SIG-M5 treated with dmso at 0.1 percent for 504 hours (cell line): ENCODE data around the gene EPB41L4B.

ENCODE experiments used
- DNase-seq: peaks from one replicate; lab custom pipeline; 2025; ENCODE audit not compliant: unreplicated experiment; lab: John Stamatoyannopoulos, UW

EPB41L4B gene

DNA sequence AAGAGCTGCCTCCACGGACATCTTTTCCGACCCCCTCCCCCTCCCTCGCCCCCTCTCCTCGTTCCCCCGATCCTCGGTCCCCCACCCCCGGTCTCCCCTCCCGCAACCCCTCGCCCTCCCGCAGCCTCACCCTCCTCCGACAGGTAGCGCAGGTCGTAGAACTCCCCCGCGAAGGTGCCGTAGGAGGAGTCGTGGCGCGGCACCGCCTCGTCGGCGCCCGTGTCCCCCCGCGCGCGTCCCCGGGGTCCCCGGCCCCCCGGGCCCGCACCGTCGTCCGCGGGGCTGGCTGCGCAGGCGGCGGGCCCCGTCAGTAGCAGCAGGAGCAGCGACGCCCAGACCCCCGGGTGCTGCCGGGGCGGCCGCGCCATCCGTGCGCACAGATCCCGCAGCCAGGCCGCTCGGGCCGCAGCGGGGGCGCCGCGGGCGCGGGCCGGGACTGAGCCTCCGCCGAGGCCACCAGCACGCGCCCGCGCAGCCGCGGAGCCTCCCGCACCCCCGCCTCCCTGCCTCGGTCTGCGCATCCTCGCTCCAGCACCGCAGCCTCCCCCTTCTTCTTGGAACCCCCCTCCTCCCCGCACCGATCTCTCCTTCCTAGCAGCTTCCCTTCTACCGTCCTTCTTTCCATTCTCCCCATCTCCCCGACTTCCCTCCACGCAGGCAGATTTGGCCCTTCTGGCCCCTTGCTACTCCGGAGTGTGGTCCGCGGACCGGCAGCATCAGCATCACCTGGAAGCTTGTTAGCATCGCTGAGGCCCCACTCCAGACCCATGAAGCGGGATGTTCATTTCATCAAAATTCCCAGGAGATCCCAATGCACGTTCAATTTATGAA, 153.9 kb downstream of the EPB41L4B start, which contains the start of gene FRRS1L:
FRRS1L (minus strand) TSS at position 479 of the 831 bp plus-strand sequence; CDS start at position 368, 111 bp downstream.
- no peak for DNase-seq

GRCh38 chr9:109166171-109166770, 154.6 kb downstream of the EPB41L4B start:
- no peak for DNase-seq

GRCh38 chr9:109164042-109164441, 156.8 kb downstream of the EPB41L4B start:
- peak; percentile 82 for DNase-seq

GRCh38 chr9:109163194-109163593, 157.7 kb downstream of the EPB41L4B start:
- DNase-seq = no peak

- DNase-seq = no peak
Observed at GRCh38 chr9:109162677-109163076, 158.2 kb downstream of the EPB41L4B start.

- DNase-seq = no peak
Observed at GRCh38 chr9:109161471-109161870, 159.4 kb downstream of the EPB41L4B start.

GRCh38 chr9:109159583-109159982, 161.3 kb downstream of the EPB41L4B start:
- DNase-seq = no peak

DNA sequence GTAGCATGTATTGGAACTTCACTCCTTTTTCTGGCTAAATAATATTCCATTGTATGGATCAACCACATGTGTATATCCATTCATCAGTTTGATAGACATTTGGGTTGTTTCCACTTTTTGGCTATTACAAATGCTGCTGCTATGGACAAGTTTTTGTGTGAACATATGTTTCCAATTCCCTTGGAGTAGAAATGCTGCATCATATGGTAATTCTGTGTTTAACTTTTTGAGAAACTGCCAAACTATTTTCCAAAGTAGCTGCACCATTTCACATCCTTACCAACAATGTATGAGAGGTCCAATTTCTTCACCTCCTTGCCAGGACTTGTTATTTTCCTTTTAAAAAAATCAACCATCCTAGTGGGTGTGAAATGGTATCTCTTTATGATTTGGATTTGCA, 162.2 kb downstream of the EPB41L4B start:
- no peak for DNase-seq

DNA sequence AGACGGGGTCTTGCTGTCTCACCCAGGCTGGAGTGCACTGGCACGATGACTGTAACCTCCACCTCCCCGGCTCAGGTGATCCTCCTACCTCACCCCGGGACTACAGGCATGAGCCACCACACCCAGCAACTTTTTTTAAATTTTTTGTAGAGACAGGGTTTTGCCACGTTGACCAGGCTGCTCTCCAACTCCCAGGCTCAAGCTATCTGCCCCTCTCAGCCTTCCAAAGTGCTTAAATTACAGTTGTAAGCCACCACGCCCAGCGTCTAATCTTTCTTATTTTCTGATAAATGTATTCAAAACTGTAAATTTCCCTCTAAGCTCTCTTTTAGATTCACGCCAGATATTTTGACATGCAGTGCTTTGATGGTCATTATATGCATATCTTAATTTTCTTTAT, 164.2 kb downstream of the EPB41L4B start:
- no peak for DNase-seq

- no peak for DNase-seq
Observed at GRCh38 chr9:109150925-109151545, 169.8 kb downstream of the EPB41L4B start.

DNA sequence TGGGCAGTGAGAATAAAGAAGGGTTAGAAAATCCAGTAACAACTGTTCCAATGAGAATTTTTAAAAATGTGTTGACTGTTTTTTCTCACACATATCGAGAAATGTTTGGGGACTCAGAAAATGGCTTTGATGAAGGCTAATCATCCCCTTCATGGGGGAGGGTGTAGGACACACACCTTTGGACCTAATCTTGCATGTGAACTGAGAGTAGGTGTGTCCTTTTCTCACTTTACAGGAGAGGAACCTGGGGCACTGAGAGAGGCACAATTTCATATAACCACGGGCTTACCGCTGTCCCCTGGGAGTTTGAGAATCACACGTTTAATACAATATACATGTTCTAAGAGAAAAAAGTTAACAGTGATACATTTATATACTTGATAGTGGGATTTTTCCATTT, 171.1 kb downstream of the EPB41L4B start:
- no peak for DNase-seq

DNA sequence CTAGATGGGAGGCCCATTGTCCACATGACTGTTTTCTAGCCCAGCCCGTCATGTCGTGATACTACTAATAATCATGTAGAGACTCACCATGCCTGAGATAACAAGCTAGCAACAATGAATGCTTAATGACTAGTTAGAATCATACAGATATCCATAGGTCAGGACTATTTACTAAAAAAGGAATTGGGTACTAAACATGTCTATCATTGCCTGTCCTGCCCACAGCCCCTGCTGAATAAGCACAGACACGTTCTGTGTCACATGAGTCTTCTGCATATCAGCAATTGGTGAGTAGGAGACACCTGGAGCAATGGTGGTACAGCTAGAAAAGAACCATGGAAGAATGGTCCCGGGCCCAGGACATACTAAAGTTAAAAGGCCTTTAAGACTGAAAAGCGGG, 171.8 kb downstream of the EPB41L4B start:
- DNase-seq = no peak

DNA sequence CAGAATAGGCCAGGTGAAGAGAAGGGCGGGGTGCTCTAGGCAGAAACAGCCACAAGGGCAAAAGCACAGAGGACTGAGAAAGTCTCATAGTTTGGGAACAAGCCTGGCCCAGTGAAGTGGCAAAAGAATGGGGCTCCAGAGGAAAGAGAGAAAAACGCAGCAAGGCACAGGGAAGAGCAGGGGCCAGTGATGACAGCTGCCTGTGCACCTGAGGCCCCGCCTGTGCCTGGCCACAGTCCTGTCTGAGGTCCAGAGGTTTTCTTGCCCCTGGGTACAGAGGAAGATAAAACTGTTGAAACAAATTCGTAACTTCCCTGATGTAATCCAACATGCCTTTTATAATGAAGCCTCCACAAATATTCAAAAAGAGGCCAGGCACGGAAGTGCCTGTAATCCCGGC, 175.8 kb downstream of the EPB41L4B start:
- DNase-seq = no peak

GRCh38 chr9:109143881-109144562, 176.8 kb downstream of the EPB41L4B start:
- peak; percentile 49 for DNase-seq

DNA sequence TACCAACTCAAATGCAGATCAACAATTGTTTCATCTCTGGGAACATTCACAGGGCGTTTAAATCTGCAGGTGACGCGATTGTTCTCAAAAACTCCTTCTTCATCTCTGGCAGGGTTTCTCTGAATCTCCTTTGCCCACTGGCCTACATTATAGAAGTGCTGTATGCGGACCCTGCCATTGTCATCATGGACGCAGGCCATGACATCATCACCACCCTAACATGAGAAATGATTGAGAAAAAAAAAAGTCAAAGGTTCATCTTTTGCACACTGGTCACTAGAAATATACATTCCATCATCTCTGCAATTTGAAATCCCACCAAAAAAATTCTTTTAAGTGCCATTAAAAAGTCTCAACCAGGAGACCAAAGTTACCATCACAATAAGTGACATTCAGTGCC, 179.5 kb downstream of the EPB41L4B start:
- no peak for DNase-seq

- no peak for DNase-seq
Observed at GRCh38 chr9:109139851-109140250, 181.0 kb downstream of the EPB41L4B start.

GRCh38 chr9:109138421-109138820, 182.4 kb downstream of the EPB41L4B start:
- DNase-seq = no peak

- DNase-seq = no peak
Observed at GRCh38 chr9:109134167-109134578, 186.7 kb downstream of the EPB41L4B start.

DNA sequence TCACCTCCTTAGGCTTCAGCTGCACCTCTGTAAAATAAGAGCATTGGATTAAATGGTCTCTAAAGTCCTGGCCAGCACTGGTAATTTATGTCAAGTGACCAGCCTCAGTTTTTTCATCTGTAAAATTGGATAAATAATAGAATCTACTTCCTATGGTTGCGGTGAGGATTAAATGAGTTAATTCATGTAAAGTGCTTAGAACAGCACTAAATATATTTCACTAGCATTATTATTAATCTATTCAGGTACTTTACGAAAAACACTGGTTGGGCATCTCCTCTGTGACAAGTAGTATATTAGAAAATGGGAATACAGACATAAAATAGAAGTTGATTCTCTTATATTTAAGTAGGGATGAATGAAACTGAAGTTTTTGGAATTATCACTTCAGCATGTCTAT, 187.3 kb downstream of the EPB41L4B start:
- no peak for DNase-seq

DNA sequence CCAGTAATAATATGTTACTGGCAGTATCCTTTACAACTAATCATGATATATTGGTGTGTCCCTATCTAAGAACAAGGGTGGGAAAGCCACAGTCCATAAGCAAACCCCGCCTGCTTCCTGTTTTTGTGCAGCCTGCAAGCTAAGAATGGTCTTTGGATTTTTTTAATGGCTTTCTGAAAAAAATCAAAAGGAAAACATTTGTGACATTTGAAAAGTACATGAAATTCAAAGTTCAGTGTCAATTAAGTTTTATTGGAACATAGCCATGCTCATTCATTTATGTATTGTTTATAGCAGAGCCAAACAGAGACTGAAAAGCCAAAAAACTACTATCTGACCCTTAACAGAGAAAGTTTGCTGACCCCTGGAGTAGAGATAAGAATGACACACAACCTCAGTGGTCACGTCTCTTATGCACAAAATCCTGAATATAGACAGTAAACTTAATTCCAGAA, 188.3 kb downstream of the EPB41L4B start:
- DNase-seq = no peak

DNA sequence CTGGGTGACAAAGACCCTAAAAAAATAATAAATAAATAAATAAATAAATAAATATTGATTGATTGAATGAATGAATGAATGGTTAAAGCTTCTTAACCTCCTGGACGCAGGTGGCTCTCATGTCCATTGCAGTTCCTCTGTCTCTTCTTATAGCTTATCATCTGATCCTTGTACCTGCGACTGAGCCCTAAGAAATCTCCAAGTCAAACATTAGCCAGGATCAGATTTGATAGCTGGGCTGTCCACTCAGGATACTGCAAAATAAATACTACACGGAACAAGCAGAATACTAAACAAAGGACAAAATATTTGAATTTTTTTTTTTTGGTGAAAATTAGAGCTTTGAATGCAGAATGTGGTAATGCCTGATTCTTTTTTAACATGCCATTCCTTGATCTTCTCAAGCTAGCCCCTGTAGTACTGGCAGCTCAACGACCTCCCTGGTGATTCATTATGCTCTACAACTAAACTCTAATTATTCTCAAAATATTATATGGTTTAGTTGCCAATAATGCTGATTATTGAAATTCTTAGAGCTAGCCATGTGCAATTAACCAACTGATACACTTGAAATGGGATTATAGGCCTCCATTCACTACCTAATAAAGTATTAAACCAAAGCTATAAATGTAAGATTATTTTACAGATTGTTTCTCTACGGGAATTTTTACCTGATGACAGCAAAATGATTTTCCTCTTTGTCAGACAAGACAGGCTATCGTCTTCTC, 191.2 kb downstream of the EPB41L4B start:
- DNase-seq = no peak
